ENCODE data around the gene CLASP1.

DNA sequence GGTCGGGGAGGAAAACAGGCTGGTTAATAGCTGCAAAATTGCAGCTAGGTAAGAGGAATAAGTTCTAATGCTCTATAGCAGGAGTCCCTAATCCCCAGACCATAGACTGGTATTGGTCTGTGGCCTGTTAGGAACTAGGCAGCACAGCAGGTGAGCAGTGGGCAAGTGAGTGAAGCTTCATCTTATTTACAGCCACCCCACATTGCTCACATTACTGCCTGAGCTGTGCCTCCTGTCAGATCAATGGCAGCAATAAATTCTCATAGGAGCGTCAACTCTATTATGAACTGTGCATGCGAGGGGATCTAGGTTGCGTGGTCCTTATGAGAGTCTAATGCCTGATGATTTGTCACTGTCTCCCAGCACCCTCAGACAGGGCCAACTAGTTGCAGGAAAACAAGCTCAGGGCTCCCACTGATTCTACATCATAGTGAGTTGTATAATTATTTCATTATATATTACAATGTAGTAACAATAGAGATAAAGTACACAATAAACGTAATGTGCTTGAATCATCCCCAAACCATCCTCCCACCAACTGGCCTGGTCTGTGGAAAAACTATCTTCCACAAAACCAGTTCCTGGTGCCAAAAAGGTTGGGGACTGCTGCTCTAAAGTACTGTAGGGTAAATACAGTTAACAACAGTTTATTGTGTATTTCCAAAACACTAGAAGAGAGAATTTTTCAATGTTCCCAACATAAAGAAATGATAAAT, 272.6 kb downstream of the CLASP1 start:
- TF ChIP-seq POLR2A (IDR thresholded peaks at IDR 0.05; ENCODE audit: control extremely low read depth in 1 of 2, low read depth in 2 of 2, low read length in 2 of 2) (no peak), TAF1 (IDR thresholded peaks at IDR 0.05; ENCODE audit: low read depth, low read length) (no peak), EP300 (IDR thresholded peaks at IDR 0.05; ENCODE audit: borderline replicate concordance in 1 of 2, low read depth in 2 of 2, low read length in 2 of 2) (no peak), NANOG (IDR thresholded peaks at IDR 0.05; ENCODE audit: insufficient read depth, low read depth, low read length, poor library complexity, severe bottlenecking) (no peak), RNF2 (IDR thresholded peaks at IDR 0.05; ENCODE audit: borderline replicate concordance, low read depth, low read length, missing control alignments, poor library complexity, severe bottlenecking) (no peak), EZH2 (IDR thresholded peaks at IDR 0.05; ENCODE audit: low read depth, low read length, severe bottlenecking) (no peak), SIN3A (conservative IDR thresholded peaks at IDR 0.05 in 1 of 2, IDR thresholded peaks at IDR 0.05 in 1 of 2; ENCODE audit: low read depth in 1 of 2, low read length in 2 of 2) (no peak), RAD21 (IDR thresholded peaks at IDR 0.05 in 1 of 2, conservative IDR thresholded peaks at IDR 0.05 in 1 of 2; ENCODE audit: low read depth in 2 of 2, low read length in 2 of 2) (no peak), KDM1A (IDR thresholded peaks at IDR 0.05; ENCODE audit: borderline replicate concordance, low read length) (no peak), HDAC6 (IDR thresholded peaks at IDR 0.05; ENCODE audit: low read depth, low read length) (no peak)
- TF ChIP-seq, protein P1, sequence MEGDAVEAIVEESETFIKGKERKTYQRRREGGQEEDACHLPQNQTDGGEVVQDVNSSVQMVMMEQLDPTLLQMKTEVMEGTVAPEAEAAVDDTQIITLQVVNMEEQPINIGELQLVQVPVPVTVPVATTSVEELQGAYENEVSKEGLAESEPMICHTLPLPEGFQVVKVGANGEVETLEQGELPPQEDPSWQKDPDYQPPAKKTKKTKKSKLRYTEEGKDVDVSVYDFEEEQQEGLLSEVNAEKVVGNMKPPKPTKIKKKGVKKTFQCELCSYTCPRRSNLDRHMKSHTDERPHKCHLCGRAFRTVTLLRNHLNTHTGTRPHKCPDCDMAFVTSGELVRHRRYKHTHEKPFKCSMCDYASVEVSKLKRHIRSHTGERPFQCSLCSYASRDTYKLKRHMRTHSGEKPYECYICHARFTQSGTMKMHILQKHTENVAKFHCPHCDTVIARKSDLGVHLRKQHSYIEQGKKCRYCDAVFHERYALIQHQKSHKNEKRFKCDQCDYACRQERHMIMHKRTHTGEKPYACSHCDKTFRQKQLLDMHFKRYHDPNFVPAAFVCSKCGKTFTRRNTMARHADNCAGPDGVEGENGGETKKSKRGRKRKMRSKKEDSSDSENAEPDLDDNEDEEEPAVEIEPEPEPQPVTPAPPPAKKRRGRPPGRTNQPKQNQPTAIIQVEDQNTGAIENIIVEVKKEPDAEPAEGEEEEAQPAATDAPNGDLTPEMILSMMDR (IDR thresholded peaks at IDR 0.05; ENCODE audit: control extremely low read depth in 1 of 3, insufficient read depth in 1 of 3, low read depth in 1 of 3, low read length in 3 of 3), result no peak

Data from H1 (cell line).